Measurements from ENCODE around the gene CRB1. TPM values are rescaled to one million over a fixed set of nuclear protein-coding genes. Genes with fewer than 3 reads are reported as not detected.

The CRB1 gene
- polyA plus RNA-seq, 1 donor (not counting 4 experiments of a cell fraction or from before 2014, with no cell fraction given): 0.04 TPM

DNA sequence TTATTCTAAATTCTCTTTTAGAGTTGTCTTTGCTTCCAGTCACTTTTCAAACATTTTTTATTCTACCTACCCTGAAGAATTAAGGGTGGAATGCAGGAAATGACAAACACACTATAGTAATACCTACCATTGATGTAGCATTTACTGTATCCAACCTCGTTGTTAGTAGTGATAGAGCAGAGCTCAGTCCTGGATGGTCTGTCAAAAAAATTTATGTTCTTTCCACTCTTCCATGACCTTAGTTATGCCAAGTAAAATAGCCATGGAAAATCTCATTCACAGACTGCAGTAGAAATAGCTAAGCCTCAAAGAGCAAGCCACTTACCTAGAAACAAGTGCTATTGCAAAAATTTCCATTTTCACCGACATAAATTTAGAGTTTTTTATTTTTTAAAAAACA, 74.6 kb downstream of the CRB1 start:
- no peak overlapping the region for H3K27ac ChIP-seq (ENCODE audit: control insufficient read depth, insufficient read depth, low read length)
- H2AFZ ChIP-seq (ENCODE audit: control insufficient read depth, low read length): no peak overlapping the region
- no peaks in the 10 kb centered on the region for H4K20me1 ChIP-seq (ENCODE audit: control insufficient read depth, extremely low read depth, insufficient read depth, low read length)
- FAIRE-seq (no peak), DNase-seq (ENCODE audit: low read depth, low spot score) (no peak)
- dilution Hi-C loops (cut with MboI; ENCODE audit: extremely low pct_ligation_motif_present, low sequenced_read_pairs): no loop called here
- peaks cover 3% of the 10 kb centered on the region for H3K27me3 ChIP-seq (ENCODE audit: control insufficient read depth, extremely low read depth, insufficient read depth, low read length)
- H3K9ac ChIP-seq (ENCODE audit: control insufficient read depth, extremely low read depth, insufficient read depth, low read length): no peak overlapping the region
- H3K4me3 ChIP-seq (ENCODE audit: control insufficient read depth in 2 of 3, extremely low read depth in 1 of 3, insufficient read depth in 2 of 3, low read depth in 1 of 3, low read length in 3 of 3): no peak overlapping the region
- H3K4me2 ChIP-seq (ENCODE audit: control insufficient read depth, extremely low read depth, insufficient read depth, low read depth, low read length): no peak overlapping the region
- no peaks in the 10 kb centered on the region for H3K36me3 ChIP-seq (ENCODE audit: control insufficient read depth in 2 of 2, extremely low read depth in 1 of 2, insufficient read depth in 2 of 2, low read length in 2 of 2)
- TF ChIP-seq, protein P1, sequence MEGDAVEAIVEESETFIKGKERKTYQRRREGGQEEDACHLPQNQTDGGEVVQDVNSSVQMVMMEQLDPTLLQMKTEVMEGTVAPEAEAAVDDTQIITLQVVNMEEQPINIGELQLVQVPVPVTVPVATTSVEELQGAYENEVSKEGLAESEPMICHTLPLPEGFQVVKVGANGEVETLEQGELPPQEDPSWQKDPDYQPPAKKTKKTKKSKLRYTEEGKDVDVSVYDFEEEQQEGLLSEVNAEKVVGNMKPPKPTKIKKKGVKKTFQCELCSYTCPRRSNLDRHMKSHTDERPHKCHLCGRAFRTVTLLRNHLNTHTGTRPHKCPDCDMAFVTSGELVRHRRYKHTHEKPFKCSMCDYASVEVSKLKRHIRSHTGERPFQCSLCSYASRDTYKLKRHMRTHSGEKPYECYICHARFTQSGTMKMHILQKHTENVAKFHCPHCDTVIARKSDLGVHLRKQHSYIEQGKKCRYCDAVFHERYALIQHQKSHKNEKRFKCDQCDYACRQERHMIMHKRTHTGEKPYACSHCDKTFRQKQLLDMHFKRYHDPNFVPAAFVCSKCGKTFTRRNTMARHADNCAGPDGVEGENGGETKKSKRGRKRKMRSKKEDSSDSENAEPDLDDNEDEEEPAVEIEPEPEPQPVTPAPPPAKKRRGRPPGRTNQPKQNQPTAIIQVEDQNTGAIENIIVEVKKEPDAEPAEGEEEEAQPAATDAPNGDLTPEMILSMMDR (optimal IDR thresholded peaks at IDR 0.05 in 1 of 3, IDR thresholded peaks at IDR 0.05 in 1 of 3, conservative IDR thresholded peaks at IDR 0.05 in 1 of 3; ENCODE audit: extremely low read depth in 1 of 3, insufficient read depth in 2 of 3, low read length in 3 of 3): no peak
- no peak for TF ChIP-seq EZH2 (IDR thresholded peaks at IDR 0.05; ENCODE audit: low read length)
- H3K79me2 ChIP-seq (ENCODE audit: control insufficient read depth, insufficient read depth, low read length): no peaks in the 10 kb centered on the region
- H3K9me3 ChIP-seq (ENCODE audit: control insufficient read depth, low read depth, low read length): no peaks in the 10 kb centered on the region
- no peaks in the 10 kb centered on the region for H3K9me1 ChIP-seq (ENCODE audit: control insufficient read depth, extremely low read depth, insufficient read depth, low read length)
- H3K4me1 ChIP-seq (ENCODE audit: control insufficient read depth, extremely low read depth, insufficient read depth, low read length): no peaks in the 10 kb centered on the region

GRCh38 chr1:197343663-197344273, 75.7 kb downstream of the CRB1 start:
- DNase-seq (ENCODE audit: low read depth, low spot score): no peak
- TF ChIP-seq EZH2 (IDR thresholded peaks at IDR 0.05; ENCODE audit: low read length): no peak
- TF ChIP-seq, protein P1 (optimal IDR thresholded peaks at IDR 0.05 in 1 of 3, IDR thresholded peaks at IDR 0.05 in 1 of 3, conservative IDR thresholded peaks at IDR 0.05 in 1 of 3; ENCODE audit: extremely low read depth in 1 of 3, insufficient read depth in 2 of 3, low read length in 3 of 3): no peak
- H3K4me3 ChIP-seq (ENCODE audit: control insufficient read depth in 2 of 3, extremely low read depth in 1 of 3, insufficient read depth in 2 of 3, low read depth in 1 of 3, low read length in 3 of 3): no peak overlapping the region
- H3K27ac ChIP-seq (ENCODE audit: control insufficient read depth, insufficient read depth, low read length): no peak overlapping the region
- H3K9ac ChIP-seq (ENCODE audit: control insufficient read depth, extremely low read depth, insufficient read depth, low read length): no peak overlapping the region
- H3K79me2 ChIP-seq (ENCODE audit: control insufficient read depth, insufficient read depth, low read length): no peaks in the 10 kb centered on the region
- no peak overlapping the region for H3K4me2 ChIP-seq (ENCODE audit: control insufficient read depth, extremely low read depth, insufficient read depth, low read depth, low read length)
- H4K20me1 ChIP-seq (ENCODE audit: control insufficient read depth, extremely low read depth, insufficient read depth, low read length): no peaks in the 10 kb centered on the region
- H3K27me3 ChIP-seq (ENCODE audit: control insufficient read depth, extremely low read depth, insufficient read depth, low read length): peaks cover 3% of the 10 kb centered on the region
- FAIRE-seq: no peak
- H3K4me1 ChIP-seq (ENCODE audit: control insufficient read depth, extremely low read depth, insufficient read depth, low read length): no peaks in the 10 kb centered on the region
- H3K36me3 ChIP-seq (ENCODE audit: control insufficient read depth in 2 of 2, extremely low read depth in 1 of 2, insufficient read depth in 2 of 2, low read length in 2 of 2): no peaks in the 10 kb centered on the region
- H2AFZ ChIP-seq (ENCODE audit: control insufficient read depth, low read length): no peak overlapping the region
- H3K9me3 ChIP-seq (ENCODE audit: control insufficient read depth, low read depth, low read length): no peaks in the 10 kb centered on the region
- dilution Hi-C loops (cut with MboI; ENCODE audit: extremely low pct_ligation_motif_present, low sequenced_read_pairs): no loop called here
- no peaks in the 10 kb centered on the region for H3K9me1 ChIP-seq (ENCODE audit: control insufficient read depth, extremely low read depth, insufficient read depth, low read length)

Measured in keratinocyte (primary cell).